CD4-positive, alpha-beta T cell treated with Interleukin-1 beta for 1 hour (primary cell): ENCODE data around the gene BBX.
"Not testable (repeated sequence)": the region's sequence is repeated elsewhere in the genome, so short reads cannot be mapped to it uniquely, and the experiment has no call there.

Source experiments
- DNase-seq, 2 donors: peaks; one replicate each; pipeline ENCODE4 v3.0.0-alpha.2; 2020 to 2022

Gene BBX

DNA sequence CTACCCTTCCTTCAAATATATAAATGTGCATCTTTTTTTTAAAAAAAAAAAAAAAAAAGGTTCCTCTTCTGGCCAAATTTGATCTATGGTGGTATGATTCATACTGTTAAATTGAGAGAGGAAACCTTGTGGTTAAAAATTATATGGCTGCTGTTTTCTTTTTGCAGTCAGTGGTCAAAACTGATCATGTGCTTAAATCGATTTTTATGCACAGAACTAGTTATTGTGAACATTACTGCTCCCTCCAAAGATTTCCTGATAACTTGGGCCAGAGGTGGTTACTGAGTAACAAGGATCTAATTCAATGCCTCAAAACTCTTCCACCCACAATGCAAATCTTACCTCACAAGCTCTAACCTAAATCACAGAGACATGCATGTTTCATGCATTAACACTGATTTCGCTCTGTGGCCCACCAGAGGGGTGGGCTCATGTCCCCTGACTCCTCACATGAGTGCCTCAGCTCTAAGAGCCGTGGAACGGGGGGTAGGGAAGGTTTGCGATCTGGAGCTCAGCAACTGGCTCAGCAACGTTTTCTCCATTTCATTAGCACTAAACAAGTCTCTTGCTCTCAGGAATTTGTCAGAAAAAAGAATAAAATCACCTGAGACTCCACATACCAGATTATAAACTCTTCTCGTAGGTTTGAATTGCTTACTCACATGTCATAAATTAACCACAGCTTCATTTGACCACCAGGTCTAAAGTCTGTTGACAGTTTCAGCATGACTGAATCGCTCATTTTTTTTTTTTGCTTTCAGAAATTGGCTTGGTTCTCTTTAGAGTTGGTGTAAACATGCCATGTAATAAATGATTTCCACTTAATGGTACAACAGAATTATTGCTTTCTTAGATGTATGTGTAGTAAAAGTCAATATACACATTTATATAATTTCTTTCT, 287.7 kb downstream of the BBX start:
- DNase-seq = no peak

DNA sequence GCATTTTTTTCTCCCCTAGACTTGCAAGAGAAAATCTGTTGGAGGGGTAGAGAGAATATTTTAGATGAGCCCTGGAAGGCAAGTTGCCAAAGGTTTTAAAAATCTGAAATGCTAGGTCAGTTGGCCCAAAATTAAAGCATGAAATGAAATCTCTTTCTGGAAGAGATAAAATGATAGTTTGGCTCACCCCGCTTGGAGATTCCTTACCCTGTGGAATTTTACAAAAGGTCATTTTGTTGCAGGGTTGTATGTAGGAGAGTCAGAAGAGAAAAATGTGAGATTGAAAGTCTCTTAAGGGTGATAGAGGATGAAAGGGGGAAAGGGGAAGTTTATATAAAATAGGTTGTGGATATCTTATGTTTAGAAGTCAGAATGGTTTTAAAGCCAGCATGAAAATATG, 290.3 kb downstream of the BBX start:
- DNase-seq = no peak

DNA sequence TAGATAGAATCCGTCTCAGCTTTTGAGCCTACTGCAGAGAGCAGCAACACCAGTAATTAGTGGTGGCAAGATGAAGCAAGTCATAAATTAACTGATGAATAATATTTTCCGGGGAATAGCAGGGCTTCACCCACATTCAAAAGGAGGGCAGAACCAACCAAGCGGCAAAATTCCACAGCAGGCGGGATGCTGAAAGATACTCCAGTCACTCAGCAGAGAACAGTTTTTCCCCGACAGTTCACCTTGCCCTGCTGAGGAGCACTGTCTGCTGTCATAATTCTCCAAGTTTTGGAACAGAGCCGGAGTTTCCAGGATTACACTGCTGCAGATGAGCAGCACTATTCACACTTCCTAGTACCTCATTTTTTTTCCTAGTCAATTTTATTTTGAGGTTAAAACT, 293.3 kb downstream of the BBX start:
- no peak for DNase-seq

DNA sequence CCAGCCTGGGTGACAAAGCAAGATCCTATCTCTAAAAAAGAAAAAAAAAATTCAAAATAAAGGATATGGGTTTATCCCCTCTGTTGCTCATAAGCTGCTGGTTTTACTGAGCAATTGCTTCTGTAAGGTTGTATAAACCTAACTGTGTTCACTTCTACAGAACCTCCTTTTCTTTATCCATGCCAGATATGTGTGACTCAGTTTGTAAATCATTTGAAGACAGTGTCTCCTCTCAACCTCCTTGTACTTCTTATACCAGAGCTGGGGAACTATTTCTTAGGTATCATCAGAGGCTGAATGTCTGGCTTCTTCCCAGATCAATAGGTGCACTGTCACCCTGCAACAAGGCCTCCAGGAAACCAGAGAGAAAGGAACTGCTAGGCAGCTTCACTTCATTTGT, 294.3 kb downstream of the BBX start:
- DNase-seq = no peak

DNA sequence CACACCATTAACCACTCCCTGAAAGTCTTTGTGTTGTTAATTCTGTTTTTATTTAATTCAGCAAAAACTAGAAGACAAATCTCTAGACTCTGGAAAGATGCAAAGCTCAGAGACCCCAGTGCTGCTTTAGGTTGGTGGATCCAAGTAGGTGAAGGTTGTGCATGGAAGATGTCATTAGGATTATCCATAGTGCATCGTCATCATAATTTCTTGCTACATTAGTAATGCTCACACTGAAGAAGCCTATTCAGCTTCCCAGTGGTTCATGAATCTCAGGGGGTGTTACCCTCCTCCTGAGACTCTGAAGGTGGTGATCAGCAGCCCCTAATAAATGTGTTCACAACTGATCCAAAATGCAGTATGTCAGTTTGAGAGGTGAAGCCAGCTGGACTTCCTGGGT, 295.3 kb downstream of the BBX start:
- no peak for DNase-seq

DNA sequence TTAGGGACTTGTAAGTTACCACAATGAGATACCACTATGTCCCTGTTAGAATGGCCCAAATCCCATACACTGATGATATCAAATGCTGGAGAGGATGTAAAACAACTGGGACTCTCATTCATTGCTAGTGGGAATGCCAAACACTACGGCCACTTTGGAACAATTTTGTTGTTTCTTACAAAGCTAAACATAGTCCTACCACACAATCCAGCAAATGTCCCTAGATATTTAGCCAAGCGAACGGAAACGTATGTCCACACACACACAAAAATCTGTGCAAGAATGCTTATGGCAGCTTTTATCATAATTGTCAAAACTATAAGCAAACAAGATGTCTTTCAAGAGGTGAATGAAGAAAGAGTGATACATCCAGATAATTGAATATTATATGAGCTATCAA, 296.9 kb downstream of the BBX start:
- no peak for DNase-seq

DNA sequence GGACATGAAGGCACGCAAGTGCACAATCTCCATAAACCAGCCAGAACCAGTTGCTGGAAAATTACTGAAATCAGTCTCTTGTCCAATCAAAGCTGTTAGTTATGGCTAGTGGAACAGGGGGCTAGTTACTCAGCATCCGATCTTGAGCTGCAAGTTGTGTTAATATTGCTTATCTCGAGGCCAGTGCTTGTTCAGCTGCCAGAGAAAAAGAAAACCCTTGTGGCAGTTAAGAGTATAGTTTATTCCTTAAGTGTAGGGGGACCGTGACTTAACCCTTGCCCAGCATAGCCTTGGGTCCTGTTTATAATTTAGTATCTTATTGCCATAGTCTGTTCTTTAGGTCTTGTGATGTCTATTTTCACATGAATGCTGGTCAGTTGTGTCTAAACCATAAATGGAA, 299.5 kb downstream of the BBX start:
- DNase-seq = no peak

DNA sequence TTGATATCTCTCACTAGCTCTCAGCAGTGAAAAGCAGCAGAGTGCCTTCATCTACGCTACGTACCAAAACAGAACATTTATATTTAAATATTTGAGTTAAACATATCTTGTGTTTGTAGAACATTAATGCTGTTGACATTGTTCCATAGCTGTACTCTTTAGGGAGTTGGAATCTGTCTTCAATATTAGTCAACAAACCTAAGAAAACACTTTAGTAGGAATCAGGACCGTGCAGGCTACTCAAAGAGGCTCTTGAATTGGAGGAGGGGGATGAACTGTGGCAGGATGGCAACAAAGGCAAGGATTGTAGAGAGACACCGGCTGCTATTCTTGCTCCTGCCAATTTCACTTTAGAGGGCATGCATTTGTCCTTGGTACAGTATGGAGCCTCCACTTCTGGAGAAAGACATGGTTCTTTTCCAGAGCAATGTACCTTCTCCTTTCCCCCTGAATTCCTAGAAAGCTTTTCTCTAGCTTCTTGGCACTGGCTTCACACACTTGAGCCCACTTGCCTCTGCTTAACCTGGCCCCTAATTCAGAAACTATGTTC, 302.1 kb downstream of the BBX start:
- no peak for DNase-seq

DNA sequence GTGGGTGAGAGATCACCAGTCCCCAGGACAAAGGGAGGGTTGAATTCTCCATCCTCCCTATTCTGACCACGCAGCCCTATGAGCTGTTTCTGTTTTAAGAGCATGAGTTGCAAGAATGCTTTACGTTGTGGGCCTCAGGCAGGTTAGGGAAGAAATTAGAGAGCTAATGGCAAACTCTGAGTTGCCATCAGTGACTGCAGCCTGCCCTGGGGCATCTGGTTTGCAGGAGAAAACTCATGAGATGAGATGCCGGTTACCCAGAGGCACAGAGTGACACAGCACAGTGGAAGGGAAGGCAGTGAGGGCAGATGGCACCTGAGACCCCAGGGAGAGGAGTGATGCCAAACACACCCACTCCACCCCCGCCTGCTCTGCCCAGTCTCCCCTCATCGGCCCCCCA, 302.8 kb downstream of the BBX start:
- DNase-seq = no peak

DNA sequence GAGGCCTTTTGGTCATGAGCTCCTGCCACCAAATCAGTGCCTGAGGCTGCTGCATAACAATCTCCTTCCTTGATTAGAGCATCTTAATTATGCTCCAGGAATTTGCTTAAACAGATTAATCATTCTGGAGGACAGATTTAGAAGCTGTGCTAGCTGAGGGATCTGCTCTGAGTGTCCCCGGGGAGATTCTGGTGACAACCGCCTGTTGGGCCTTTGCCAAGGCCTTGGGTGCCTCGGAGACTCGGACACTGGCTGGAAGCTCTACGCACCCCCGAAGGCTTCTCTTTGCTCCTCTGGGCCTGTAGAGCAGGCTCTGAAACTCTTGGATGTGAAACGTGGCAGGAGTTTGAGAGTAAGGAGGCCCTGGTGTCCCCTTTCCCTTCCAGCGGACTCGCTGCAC, 304.0 kb downstream of the BBX start:
- DNase-seq = no peak

DNA sequence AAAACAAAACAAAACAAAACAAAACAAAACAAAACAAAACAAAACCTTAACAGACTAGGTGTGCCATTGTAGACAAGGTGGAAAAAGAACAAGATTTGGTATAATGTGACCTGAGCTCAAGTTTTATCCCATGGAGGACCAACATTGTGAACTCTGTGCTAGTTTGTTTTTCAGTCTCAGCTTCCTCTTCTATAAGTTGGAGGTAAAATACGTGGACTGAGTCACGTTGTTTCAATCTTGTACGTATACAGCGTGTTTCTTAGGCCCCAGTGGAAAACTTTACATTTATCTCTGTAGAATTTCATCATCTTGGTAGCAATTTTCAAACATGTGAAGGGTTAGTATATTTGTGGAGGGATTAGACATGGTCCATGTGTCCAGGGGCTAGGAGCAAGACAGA, 306.4 kb downstream of the BBX start:
- no peak for DNase-seq

DNA sequence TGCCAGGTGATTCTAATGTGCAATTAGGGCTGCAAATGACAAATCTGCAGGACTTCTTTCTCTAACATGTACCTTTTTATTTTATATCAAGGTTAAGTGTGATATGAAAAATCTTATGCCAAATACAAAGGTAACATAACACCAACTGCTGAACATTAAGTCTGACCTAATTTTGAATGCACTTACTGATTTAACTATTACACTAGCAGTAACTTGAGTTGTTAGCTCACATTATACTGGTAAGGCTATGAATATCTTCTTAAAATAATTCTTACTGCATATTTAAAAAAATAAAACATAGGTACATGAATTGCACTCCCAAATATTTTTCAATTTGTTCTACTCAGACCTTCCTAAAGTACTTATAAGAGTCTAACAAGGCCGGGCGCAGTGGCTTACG, 308.8 kb downstream of the BBX start:
- DNase-seq = no peak

DNA sequence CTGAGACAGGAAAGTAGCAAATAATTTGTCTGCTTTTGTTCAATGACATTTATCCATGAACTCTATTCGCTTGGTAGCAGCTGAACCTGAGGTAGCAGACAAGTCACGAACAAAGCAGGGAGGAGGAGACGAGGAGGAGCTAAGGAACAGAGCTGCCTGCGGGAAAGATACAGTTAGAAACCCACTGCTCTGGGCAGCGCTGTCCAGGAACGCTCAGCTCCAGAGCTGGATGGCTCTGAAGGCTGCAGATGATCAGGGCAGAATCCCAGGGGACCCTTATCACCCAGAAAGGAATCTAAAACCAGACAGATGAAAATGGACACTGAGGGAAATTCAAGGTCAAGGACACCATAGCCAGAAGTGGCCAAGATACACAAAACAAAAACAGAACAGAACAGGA, 310.3 kb downstream of the BBX start:
- DNase-seq = no peak

DNA sequence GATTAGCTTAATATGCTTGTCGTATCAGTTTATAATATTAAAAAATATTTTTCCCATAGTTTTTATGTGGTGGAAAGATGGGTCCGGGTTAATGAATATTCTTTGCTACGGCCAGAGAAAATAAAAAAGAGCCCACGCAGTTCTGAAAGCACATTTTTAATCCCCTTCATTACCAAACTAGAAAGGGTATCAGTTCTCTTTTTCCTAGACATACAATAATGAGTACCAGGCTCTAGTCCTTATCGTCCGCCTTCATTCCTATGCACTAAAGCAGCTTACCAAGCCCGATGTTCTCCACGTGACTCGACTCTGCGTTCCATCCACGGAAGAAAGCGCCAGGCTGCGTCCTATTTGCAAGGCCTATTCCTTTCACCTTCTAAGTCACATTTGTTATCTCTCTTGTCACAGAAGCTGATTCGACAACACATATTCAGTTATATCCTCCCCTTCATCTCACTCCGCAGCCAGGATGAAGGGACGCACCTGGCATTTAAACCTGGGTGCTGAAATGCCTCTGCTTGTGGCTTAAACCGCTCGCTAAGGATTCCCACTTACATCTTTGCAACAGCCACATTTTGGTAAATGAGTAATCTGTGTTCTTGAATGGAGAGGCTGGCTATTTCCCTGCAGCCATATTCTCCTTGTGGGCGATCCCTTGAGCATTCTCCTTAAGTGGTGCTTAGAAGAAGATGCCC, 311.1 kb downstream of the BBX start:
- DNase-seq = no peak

DNA sequence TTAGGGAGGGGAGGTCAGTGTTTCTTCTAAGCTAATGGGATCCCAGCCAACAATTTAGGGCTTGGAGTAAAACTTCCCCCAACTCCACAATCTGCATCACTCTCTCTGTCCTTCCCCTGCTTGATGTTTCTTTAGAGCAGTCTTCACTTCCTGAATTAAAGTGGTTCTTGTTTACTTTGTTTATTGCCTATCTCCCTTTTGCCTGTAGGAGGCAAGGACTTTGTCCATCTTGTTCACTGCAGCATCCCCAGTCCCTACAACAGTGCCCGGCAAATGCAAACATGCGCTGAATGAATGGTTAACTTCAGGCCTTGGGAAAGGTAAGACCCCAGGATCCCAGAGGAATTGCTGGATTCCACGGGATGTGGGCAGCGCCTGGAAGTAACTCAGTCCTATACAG, 312.2 kb downstream of the BBX start:
- not testable (repeated sequence) for DNase-seq

DNA sequence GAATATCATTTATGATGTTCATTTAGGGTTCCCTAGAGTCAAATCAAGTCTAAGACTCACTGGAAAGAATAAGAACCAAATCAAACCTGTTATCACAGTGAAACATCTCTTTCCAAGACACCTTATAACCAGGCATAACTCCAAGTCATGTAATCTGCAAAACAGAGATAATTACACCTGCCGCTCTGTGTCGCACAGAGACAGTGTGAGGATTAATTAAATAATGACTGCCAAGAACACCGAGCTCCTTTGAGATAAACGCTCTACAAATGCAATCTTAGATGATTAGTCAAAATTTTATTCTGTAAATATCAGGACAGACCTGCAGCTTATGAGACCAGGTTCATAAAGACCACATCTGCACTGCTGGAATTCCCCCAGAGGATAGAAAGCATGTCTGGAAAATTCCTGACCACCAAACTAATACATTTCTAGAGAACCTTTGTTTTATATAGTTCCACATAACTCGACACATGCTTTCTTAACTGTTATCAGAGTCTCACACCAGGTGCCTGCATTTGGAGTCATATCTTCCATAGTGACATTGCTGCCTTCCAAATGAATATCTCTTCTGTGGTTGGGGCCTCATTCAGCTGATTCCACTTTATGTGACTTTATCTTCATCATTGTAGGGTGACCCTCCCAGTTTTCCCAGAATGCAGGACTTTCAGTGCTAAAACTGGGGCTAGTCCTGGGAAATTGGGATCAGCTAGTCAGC, 315.3 kb downstream of the BBX start:
- no peak for DNase-seq

DNA sequence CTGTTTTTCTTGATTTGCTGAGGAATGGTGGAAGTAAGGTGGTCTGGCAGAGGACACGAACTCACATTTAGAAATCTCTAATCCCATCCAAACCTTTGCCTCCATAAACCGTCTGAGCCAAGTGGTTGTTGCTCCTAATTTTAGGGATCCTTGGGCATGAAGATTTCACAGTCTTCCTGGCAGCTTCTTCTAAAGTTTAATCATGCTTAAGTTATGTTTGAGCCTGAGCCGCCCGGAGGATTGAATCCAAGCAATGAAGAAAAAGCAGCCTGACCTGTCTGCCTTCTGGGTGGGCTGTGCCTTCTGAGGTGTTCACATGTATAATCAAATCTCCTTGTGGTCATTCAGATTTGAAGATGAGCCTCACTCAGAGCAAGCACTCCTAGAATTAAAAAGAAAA, 319.1 kb downstream of the BBX start:
- DNase-seq = no peak

DNA sequence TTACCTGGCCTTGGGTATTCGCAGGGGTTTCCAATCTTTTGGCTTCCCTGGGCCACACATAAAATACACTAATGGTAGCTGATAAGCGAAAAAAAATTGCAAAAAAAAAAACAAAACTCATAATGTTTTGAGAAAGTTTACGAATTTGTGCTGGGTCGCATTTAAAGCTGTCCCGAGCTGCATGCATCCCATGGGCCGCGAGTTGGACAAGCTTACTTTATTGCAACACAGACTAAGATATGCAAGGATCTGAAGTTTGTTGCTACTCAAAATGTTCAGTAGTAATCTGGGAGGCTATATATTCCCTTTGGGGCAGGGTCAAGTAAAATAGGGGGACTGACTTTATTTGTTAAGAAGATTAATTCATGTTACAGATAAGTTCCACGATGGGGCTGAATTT, 320.2 kb downstream of the BBX start:
- no peak for DNase-seq

DNA sequence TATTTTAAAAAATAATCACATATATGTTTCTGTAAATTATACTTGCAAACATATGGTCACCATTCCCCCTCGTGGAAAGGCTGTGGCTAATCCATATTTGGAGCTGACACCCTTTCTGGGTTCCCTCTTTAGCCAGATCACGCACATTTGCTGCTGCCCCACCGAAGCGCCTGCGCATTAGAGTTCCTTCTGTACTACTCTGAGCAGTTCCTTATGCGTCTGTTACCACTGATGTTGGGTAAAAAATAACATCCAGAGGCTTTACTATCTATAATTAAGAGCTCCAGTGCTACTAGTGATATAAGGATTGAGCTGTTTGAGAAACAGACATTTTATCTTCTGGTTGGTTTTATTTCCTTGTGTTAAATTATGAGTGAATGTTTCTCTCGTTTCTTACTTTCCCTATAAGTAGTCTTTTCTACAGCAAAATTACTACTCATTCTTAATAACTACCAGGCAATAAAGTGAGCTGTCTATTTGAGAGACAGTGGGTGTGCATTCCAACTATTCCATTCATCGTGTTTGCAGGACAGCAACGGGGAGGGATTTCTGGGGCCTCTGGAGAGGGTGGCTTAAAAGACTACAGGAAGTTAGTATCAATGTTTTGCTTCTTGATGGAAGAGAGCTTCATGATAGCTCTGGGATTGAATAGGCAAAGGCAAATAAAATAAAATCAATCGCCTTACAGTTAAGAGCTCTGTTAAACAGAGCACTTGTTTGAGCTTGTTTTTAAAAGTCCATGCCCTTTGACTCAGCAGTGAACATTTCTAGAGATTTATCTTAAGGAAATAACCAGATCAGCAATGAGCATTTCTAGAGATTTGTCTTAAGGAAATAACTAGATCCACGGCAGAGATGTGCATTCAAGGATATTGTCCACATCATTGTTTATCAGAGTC, 322.9 kb downstream of the BBX start:
- no peak for DNase-seq

DNA sequence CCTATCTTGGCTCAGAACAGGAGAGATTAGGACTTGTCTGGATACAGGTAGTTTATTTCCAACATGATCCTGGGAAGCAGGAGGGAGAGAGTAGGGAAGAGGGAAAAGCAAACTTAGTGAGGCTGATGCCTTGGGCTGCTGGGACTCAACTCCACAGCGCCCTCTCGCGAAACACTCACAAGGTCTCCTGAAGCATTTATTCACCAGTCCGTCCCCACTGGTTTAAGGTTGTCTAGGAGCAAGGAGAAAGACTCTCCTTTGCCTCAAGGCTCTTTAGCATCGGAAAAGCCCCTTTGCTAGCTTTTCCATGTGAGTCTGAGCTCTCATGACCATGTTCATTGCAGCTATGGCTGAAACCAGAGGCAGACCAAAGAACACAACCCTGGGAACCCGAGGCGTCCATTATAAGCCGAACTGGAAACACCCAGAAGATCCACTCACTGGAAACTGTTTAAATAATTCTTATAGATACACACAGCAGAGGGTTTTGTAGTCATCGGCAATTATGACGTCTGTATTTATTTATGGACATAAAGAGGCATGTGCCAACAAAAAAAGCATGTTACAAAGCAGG, 323.6 kb downstream of the BBX start:
- DNase-seq = peak; percentile 2 to 26

DNA sequence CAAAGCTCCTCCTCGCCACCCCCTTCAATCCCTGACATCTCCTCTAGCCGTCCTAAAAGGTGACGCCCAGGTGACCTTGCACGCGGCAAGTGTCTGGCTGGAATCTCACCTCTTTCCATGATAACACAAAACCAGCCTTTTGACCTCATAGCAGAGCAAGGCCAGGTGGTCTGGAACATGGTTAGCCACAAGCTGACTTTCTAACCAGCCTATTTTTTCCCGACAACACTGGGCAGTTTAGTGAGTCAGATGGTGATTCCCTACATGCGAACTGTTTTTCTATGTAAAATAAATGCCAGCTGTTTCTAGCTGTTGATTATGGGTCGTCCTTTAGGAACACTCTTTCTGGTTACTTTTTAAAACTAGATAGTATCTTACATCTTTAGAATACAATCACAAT, 325.0 kb downstream of the BBX start:
- no peak for DNase-seq

DNA sequence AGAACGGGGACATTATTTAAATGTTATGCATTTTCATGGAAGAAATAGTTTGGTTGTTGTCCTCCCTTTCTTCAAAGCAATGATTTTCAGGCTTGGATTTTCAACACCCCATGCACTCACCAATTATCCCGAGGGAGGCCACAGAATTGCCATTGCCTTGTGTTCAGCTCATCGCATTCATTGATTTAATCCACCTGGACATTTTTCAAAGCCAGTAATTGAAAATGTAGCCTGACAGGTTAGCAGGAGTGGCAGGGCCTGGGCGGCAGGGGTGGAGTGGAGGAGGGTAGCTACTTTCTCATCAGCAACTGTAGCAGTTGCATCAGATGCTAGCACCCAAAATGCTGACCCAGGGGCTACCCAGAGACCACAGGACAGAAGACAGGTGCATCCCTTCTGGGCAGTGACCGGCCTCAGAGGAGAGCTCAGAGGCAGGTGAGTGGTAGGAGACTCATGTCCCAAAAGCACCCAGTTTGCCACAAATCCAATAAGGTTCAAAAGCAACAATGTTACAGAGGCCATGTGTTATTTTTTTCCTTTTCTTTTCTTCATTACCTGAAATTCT, 325.7 kb downstream of the BBX start:
- DNase-seq = no peak
